Thoracic aorta (tissue), 2 donors: Measurements from ENCODE around the gene MEPCE. TPM values are rescaled to one million over a fixed set of nuclear protein-coding genes. Genes with fewer than 3 reads are reported as not detected.
"Not testable (repeated sequence)": the region's sequence is repeated elsewhere in the genome, so short reads cannot be mapped to it uniquely, and the experiment has no call there.

Experiments used
- ATAC-seq: fragments of 150-250 bp; one replicate; pipeline ENCODE4 v1.8.0; 2017; ENCODE audit warnings: low read depth; ENCODE audit not compliant: insufficient number of reproducible peaks, low FRiP score
- DNase-seq: peaks from one replicate; pipeline ENCODE4 v3.0.0-alpha.2; 2020; ENCODE audit warnings: low spot score
- H3K27ac ChIP-seq, 2 donors: fragments of 200-600 bp; sonication (generic); 1 replicate in 1 of 2; 2 replicates in 1 of 2; pipeline ENCODE4 v1.5.1; 2016; ENCODE audit warnings: mild to moderate bottlenecking in 2 of 2, moderate library complexity in 2 of 2
- H3K27me3 ChIP-seq: fragments of 200-600 bp; sonication (generic); replicated peaks from 2 replicates; pipeline ENCODE4 v1.6.0; 2016; ENCODE audit warnings: mild to moderate bottlenecking; ENCODE audit not compliant: insufficient read depth
- H3K36me3 ChIP-seq: fragments of 200-600 bp; sonication (generic); one replicate; pipeline ENCODE4 v1.5.1; 2016
- H3K4me1 ChIP-seq, 2 donors: fragments of 200-600 bp; sonication (generic); 1 replicate in 1 of 2; 2 replicates in 1 of 2; pipeline versions ENCODE4 v1.5.1 to v1.6.0; 2016; ENCODE audit warnings: low read depth in 2 of 2, mild to moderate bottlenecking in 1 of 2; ENCODE audit not compliant: control insufficient read depth in 1 of 2
- H3K4me3 ChIP-seq: fragments of 200-600 bp; sonication (generic); 2 replicates; pipeline ENCODE4 v1.5.1; 2016; ENCODE audit warnings: mild to moderate bottlenecking
- H3K9me3 ChIP-seq: fragments of 200-600 bp; sonication (generic); 2 replicates; pipeline ENCODE4 v1.5.1; 2016
- CTCF ChIP-seq: fragments of 200-600 bp; sonication (generic); IDR thresholded peaks from one replicate; pipeline ENCODE4 v1.5.1; 2019; ENCODE audit warnings: antibody characterized with exemption
- total RNA-seq, 2 donors: library from RNA; depleted of rRNA; stranded (reverse); fragments of >200 nt; gene quantifications; one replicate each; pipeline versions ENCODE4 v1.1.0 to v1.2.3, GENCODE V29; 2016

The MEPCE gene, protein sequence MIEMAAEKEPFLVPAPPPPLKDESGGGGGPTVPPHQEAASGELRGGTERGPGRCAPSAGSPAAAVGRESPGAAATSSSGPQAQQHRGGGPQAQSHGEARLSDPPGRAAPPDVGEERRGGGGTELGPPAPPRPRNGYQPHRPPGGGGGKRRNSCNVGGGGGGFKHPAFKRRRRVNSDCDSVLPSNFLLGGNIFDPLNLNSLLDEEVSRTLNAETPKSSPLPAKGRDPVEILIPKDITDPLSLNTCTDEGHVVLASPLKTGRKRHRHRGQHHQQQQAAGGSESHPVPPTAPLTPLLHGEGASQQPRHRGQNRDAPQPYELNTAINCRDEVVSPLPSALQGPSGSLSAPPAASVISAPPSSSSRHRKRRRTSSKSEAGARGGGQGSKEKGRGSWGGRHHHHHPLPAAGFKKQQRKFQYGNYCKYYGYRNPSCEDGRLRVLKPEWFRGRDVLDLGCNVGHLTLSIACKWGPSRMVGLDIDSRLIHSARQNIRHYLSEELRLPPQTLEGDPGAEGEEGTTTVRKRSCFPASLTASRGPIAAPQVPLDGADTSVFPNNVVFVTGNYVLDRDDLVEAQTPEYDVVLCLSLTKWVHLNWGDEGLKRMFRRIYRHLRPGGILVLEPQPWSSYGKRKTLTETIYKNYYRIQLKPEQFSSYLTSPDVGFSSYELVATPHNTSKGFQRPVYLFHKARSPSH
- total RNA-seq = 10 to 100 TPM; 27.2 to 27.8 TPM

DNA sequence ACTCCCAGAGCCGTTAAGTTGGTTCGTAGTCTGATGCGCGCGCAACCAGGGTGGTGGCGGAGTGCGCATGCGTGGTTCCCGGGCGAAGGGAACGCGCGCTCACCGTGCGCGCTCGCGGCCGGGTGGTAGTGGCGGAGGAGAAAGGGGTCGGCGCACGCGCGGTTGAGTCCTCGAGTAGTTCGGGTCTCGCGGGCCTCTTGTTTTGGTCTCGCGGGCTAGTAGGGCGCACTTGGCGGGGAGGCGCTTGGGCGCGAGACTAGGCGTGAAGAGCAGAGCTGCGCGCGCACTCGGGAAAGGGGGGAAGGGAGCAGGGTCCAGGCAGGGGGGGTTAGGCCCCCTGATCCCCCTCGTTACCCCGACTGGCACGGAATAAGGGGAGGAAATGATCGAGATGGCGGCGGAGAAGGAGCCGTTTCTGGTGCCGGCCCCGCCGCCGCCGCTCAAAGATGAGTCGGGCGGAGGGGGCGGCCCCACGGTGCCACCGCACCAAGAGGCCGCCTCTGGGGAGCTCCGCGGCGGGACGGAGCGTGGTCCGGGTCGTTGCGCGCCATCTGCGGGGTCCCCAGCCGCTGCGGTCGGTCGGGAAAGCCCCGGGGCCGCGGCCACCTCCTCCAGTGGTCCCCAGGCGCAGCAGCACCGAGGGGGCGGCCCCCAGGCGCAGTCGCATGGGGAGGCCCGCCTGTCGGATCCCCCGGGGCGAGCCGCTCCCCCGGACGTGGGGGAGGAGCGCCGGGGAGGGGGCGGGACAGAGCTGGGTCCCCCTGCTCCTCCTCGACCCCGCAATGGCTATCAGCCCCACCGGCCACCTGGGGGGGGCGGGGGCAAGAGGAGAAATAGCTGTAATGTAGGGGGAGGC lies at the start of gene MEPCE:
TSS of gene MEPCE (plus strand) at position 195 of the 856 bp plus-strand sequence. CDS start at position 383, 188 bp downstream.
- TF ChIP-seq CTCF = no peak
- ATAC-seq = peak; percentile 70
- peak; percentile 92 for DNase-seq
- Histone ChIP-seq H3K27me3 (no peaks in the 10 kb centered on the region), H3K4me1 (peaks cover 19 to 43% of the 10 kb centered on the region in 2 donors), H3K27ac (peak within 1 kb of the TSS; percentile 99), H3K4me3 (peak within 1 kb of the TSS; percentile 81), H3K36me3 (peaks cover 20% of the 10 kb centered on the region), H3K9me3 (no peaks in the 10 kb centered on the region)

DNA sequence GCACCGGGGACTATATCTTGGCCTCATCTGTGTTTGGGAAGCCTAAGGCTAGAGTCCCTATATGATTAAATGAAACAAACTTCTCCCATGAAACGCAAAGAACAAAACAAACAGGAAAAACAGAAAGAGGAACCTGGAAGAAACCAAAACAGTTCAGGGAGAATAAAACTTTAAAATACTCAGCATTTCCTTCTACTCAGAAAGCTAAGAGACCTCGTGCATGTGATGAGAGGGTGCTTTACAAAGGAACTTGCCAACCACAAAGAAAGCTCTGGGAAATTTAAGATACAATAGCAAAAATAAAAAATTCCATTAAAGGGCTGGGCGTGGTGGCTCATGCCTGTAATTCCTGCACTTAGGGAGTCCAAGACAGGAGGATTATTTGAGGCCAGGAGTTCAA lies 49.4 kb upstream of the MEPCE start:
- H3K27ac ChIP-seq = peak overlapping the region in 1 of 2 donors; percentile 59
- no peak for TF ChIP-seq CTCF
- H3K4me1 ChIP-seq = no peaks in the 10 kb centered on the region
- H3K9me3 ChIP-seq = no peaks in the 10 kb centered on the region
- H3K4me3 ChIP-seq = no peak overlapping the region
- H3K27me3 ChIP-seq = no peaks in the 10 kb centered on the region
- ATAC-seq = no peak
- DNase-seq = no peak
- H3K36me3 ChIP-seq = no peaks in the 10 kb centered on the region

- not testable (repeated sequence) for H3K9me3 ChIP-seq, H3K36me3 ChIP-seq, H3K27ac ChIP-seq, H3K27me3 ChIP-seq, DNase-seq, H3K4me3 ChIP-seq, H3K4me1 ChIP-seq, ATAC-seq
Measured at GRCh38 chr7:100381531-100382233, 47.9 kb upstream of the MEPCE start.

DNA sequence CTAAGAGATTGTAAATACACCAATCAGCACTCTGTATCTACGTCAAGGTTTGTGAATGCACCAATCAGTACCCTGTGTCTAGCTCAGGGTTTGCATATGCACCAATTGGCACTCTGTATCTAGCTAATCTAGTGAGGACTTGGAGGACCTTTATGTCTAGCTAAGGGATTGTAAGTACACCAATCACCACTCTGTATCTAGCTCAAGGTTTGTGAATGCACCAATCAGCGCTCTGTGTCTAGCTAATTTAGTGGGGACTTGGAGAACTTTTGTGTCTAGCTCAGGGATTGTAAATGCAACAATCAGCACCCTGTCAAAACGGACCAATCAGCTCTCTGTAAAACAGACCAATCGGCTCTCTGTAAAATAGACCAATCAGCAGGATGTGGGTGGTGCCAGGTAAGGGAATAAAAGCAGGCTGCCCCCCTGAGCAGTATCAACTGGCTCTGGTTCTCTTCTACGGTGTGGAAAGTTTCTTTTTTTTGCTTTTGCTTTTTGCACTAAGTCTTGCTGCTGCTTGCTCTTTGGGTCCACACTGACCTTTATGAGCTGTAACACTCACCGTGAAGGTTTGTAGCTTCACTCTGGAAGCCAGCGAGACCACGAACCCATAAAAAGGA lies 47.3 kb upstream of the MEPCE start:
- not testable (repeated sequence) for DNase-seq, ATAC-seq, H3K4me3 ChIP-seq, H3K9me3 ChIP-seq, H3K27me3 ChIP-seq, H3K4me1 ChIP-seq, H3K36me3 ChIP-seq
- H3K27ac ChIP-seq = peak overlapping the region in 1 of 2 donors; percentile 41

- H3K27me3 ChIP-seq = no peaks in the 10 kb centered on the region
- TF ChIP-seq CTCF = no peak
- ATAC-seq = no peak
- no peak overlapping the region for H3K4me3 ChIP-seq
- DNase-seq = no peak
- no peaks in the 10 kb centered on the region for H3K9me3 ChIP-seq
- no peaks in the 10 kb centered on the region for H3K36me3 ChIP-seq
- no peak overlapping the region for H3K27ac ChIP-seq
- H3K4me1 ChIP-seq = peaks cover 0 to 10% of the 10 kb centered on the region in 2 donors
Measured at GRCh38 chr7:100384628-100385294, 44.9 kb upstream of the MEPCE start.
